Stomach (tissue), 9 donors: ENCODE measurements around the gene ALS2CL. TPM values are rescaled to one million over a fixed set of nuclear protein-coding genes. Genes with fewer than 3 reads are reported as not detected.
A peak's percentile ranks its signal among the peaks of the same experiment; 100 is the strongest.

Experiments used
- DNase-seq, 2 donors: peaks; one replicate each; pipeline versions ENCODE4 v3.0.0 to v3.0.0-alpha.2; 2013 to 2019
- H3K27ac ChIP-seq, 5 donors: fragments of 200-600 bp in 4 of 5; sonication (generic) in 4 of 5; one replicate each; pipeline ENCODE4 v1.5.1; 2013 to 2019; ENCODE audit warnings: mild to moderate bottlenecking in 1 of 5, moderate library complexity in 1 of 5
- H3K27me3 ChIP-seq, 3 donors: fragments of 200-600 bp; sonication (generic); one replicate each; pipeline ENCODE4 v1.5.1; 2017 to 2019; ENCODE audit warnings: mixed run types in 1 of 3
- H3K36me3 ChIP-seq, 4 donors: fragments of 200-600 bp; sonication (generic); 1 replicate in 3 of 4; 2 replicates in 1 of 4; pipeline ENCODE4 v1.5.1; 2016 to 2019
- H3K4me1 ChIP-seq, 4 donors: fragments of 200-600 bp; sonication (generic); one replicate each; pipeline ENCODE4 v1.5.1; 2016 to 2019
- H3K4me3 ChIP-seq, 4 donors: fragments of 200-600 bp; sonication (generic) in 3 of 4; one replicate each; pipeline ENCODE4 v1.5.1; 2016 to 2019; ENCODE audit warnings: mild to moderate bottlenecking in 1 of 4
- H3K9me3 ChIP-seq, 4 donors: fragments of 200-600 bp; sonication (generic); one replicate each; pipeline ENCODE4 v1.5.1; 2016 to 2019
- CTCF ChIP-seq, 7 experiments: fragments of 450-650 bp in 4 of 7; fragments of 200-600 bp in 3 of 7; sonication (generic) in 3 of 7; IDR thresholded peaks; one replicate each; pipeline ENCODE4 v1.5.1; 2016 to 2019; ENCODE audit warnings: antibody characterized with exemption in 7 of 7, control low read depth in 2 of 7, mild to moderate bottlenecking in 1 of 7
- EP300 ChIP-seq: sonication (generic); formaldehyde crosslinking; IDR thresholded peaks from one replicate; pipeline ENCODE4 v1.6.1; 2017; ENCODE audit warnings: antibody characterized with exemption
- POLR2A ChIP-seq, 4 donors: fragments of 450-650 bp; IDR thresholded peaks; one replicate each; pipeline ENCODE4 v1.6.1; 2016; ENCODE audit warnings: antibody characterized with exemption in 4 of 4, control low read depth in 2 of 4, mild to moderate bottlenecking in 1 of 4, moderate library complexity in 1 of 4
- POLR2AphosphoS5 ChIP-seq, 3 donors: sonication (generic); formaldehyde crosslinking; IDR thresholded peaks; one replicate each; pipeline ENCODE4 v1.6.1; 2016; ENCODE audit warnings: antibody characterized with exemption in 3 of 3
- WGBS, 5 donors: extraction: QIAGEN DNeasy Blood & Tissue Kit in 3 of 5; methylation state at CpG; one replicate each; pipeline versions ENCODE4 v1.1.5 to v1.1.7; 2013 to 2018; 5-methylcytosine and 5-hydroxymethylcytosine counted together
- intact Hi-C: fragments of 100-400 bp; cut with DNase I; formaldehyde crosslinking; loops from one replicate; pipeline ENCODE4 v1.15.1; 2023; ENCODE audit warnings: low total_unique reads
- polyA plus RNA-seq, 3 donors: library from polyadenylated mRNA; stranded (reverse); fragments of 200-250 nt; gene quantifications; one replicate each; pipeline ENCODE4 v1.2.3, GENCODE V29; 2013
- total RNA-seq, 5 donors: library from RNA; depleted of rRNA; stranded (reverse); fragments of >200 nt; gene quantifications; one replicate each; pipeline versions ENCODE4 v1.1.0 to v1.2.3, GENCODE V29; 2014 to 2016
- donor health status: healthy with polysubstance abuse.
- donor health status: Bipolar disorder and iron deficiency.
- donor health status: healthy.

ALS2CL gene
- total and polyA plus RNA-seq, 8 donors, result 5.3 to 107 (median 47.8) TPM

- peaks cover 0 to 38% (median 16%) of the 10 kb centered on the region in 4 donors for H3K36me3 ChIP-seq
- no peak overlapping the region for H3K4me3 ChIP-seq
- H3K4me1 ChIP-seq, result peaks cover 0 to 15% (median 8%) of the 10 kb centered on the region in 4 donors
- TF ChIP-seq EP300 (no peak), POLR2AphosphoS5 (IDR thresholded peaks at IDR 0.05) (no peak), POLR2A (IDR thresholded peaks at IDR 0.05) (no peak), CTCF (IDR thresholded peaks at IDR 0.05) (no peak)
- 76 to 84% (median 78%) methylated on average over 7 to 9 of the region's 9 CpGs for WGBS, 5 donors
- no peak overlapping the region for H3K27ac ChIP-seq
- DNase-seq, result peak; percentile 1 to 10
- H3K27me3 ChIP-seq, result no peaks in the 10 kb centered on the region
- intact Hi-C loops, result no loop called here
- no peaks in the 10 kb centered on the region for H3K9me3 ChIP-seq
Measured at GRCh38 chr3:46669191-46669999, 24.1 kb downstream of the ALS2CL start.

DNA sequence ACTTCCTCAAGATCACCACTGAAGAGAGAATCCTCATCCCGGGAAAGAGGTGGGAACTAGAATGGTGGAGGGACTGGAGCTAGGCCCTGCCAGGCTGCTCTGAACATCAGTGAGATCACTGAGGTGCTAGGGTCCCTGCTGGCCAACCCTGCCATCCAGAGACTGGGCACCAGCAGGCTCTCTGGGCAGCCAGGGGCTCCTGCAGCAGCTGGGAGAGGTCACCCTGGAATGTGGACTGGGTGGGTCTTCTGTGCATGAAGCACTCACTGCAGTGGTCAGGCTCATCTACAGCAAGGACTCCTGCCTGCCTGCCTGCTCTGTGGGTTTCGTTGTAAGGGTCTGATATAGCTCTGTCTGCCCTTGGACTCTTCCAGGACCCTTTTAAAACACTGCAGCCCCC is 24.9 kb downstream of the ALS2CL start:
- WGBS, 5 donors, result 77 to 86% (median 80%) methylated on average over 1 to 2 of the region's 2 CpGs
- Histone ChIP-seq H3K36me3 (peaks cover 0 to 30% (median 8%) of the 10 kb centered on the region in 4 donors), H3K4me3 (no peak overlapping the region), H3K27me3 (no peaks in the 10 kb centered on the region), H3K9me3 (no peaks in the 10 kb centered on the region), H3K27ac (no peak overlapping the region), H3K4me1 (peaks cover 0 to 16% (median 10%) of the 10 kb centered on the region in 4 donors)
- TF ChIP-seq EP300, result no peak
- no peak for TF ChIP-seq CTCF (IDR thresholded peaks at IDR 0.05)
- TF ChIP-seq POLR2A (IDR thresholded peaks at IDR 0.05), result no peak
- TF ChIP-seq POLR2AphosphoS5 (IDR thresholded peaks at IDR 0.05), result no peak
- intact Hi-C loops, result no loop called here
- DNase-seq, result peak; percentile 0 to 21

DNA sequence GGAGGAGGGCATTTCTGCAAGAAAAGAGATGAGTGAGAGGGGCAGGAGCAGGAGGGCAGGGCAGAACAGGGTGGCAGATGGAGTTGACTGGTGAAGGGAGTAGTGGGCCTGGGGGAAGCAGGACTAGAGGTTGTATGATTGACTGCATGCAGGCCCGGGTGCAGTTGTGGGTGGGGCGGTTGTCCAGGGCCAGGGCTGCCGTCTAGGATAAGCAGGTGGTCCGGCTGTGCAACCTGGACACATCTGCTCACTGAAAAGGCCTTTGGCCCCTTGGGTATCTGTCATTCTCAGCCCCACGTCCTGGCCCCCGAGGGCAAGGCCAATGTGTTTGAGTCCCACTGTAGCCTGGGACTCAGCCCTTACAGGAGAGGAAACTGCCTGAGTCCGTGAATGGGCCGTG is 25.4 kb downstream of the ALS2CL start:
- intact Hi-C loops, result no loop called here
- Histone ChIP-seq H3K9me3 (no peaks in the 10 kb centered on the region), H3K4me3 (no peak overlapping the region), H3K4me1 (peaks cover under 1 to 21% (median 12%) of the 10 kb centered on the region in 4 donors), H3K27ac (no peak overlapping the region), H3K27me3 (no peaks in the 10 kb centered on the region), H3K36me3 (peaks cover 0 to 25% (median 4%) of the 10 kb centered on the region in 4 donors)
- 63 to 71% (median 69%) methylated on average over 8 of the region's 8 CpGs for WGBS, 5 donors
- TF ChIP-seq POLR2A (IDR thresholded peaks at IDR 0.05) (no peak), EP300 (no peak), POLR2AphosphoS5 (IDR thresholded peaks at IDR 0.05) (no peak), CTCF (IDR thresholded peaks at IDR 0.05) (no peak)
- DNase-seq, result peak; percentile 1 to 22

GRCh38 chr3:46667657-46668056 is 25.8 kb downstream of the ALS2CL start:
- WGBS, 5 donors, result 88 to 93% (median 92%) methylated on average over 9 of the region's 9 CpGs
- intact Hi-C loops, result no loop called here
- DNase-seq, result peak; percentile 1 to 20
- Histone ChIP-seq H3K4me1 (peaks cover 5 to 25% (median 14%) of the 10 kb centered on the region in 4 donors), H3K27me3 (no peaks in the 10 kb centered on the region), H3K4me3 (no peak overlapping the region), H3K36me3 (peaks cover 0 to 20% (median 3%) of the 10 kb centered on the region in 4 donors), H3K27ac (no peak overlapping the region), H3K9me3 (no peaks in the 10 kb centered on the region)
- TF ChIP-seq CTCF (IDR thresholded peaks at IDR 0.05) (no peak), POLR2AphosphoS5 (IDR thresholded peaks at IDR 0.05) (no peak), EP300 (no peak), POLR2A (IDR thresholded peaks at IDR 0.05) (no peak)
